Esophagus mucosa (tissue), 1 donor: ENCODE measurements around the gene SCAMP2. TPM values are rescaled to one million over a fixed set of nuclear protein-coding genes. Genes with fewer than 3 reads are reported as not detected.

Experiments used
- ATAC-seq: fragments of 200-7000 bp; cut with Tn5 transposase; one replicate; pipeline ENCODE4 v1.9.1; 2020
- total RNA-seq: library from RNA; stranded (reverse); gene quantifications from one replicate; pipeline ENCODE4 v1.2.4, GENCODE V29; 2023
- donor health status: DM: yes; HTN: yes; CAD: no.

The SCAMP2 gene
- total RNA-seq, 1 donor from 2014 or later = 102 TPM

GRCh38 chr15:74857671-74858368, 15.3 kb downstream of the SCAMP2 start:
- no peak for ATAC-seq

GRCh38 chr15:74857082-74857655, 16.0 kb downstream of the SCAMP2 start:
- ATAC-seq = peak; percentile 23

- no peak for ATAC-seq
Measured at GRCh38 chr15:74856537-74856936, 16.6 kb downstream of the SCAMP2 start.

GRCh38 chr15:74855857-74856256, 17.3 kb downstream of the SCAMP2 start:
- ATAC-seq = peak; percentile 30

GRCh38 chr15:74854453-74855022, 18.6 kb downstream of the SCAMP2 start:
- ATAC-seq = no peak

- no peak for ATAC-seq
Measured at GRCh38 chr15:74851960-74852359, 21.2 kb downstream of the SCAMP2 start.

- no peak for ATAC-seq
Measured at GRCh38 chr15:74850393-74850792, 22.8 kb downstream of the SCAMP2 start.

GRCh38 chr15:74847432-74847831, 25.7 kb downstream of the SCAMP2 start:
- ATAC-seq = no peak

- no peak for ATAC-seq
Measured at GRCh38 chr15:74845581-74845980, 27.6 kb downstream of the SCAMP2 start.

- no peak for ATAC-seq
Measured at GRCh38 chr15:74845208-74845568, 28.0 kb downstream of the SCAMP2 start.

- no peak for ATAC-seq
Measured at GRCh38 chr15:74844319-74845207, 28.6 kb downstream of the SCAMP2 start.

GRCh38 chr15:74843891-74844299, 29.3 kb downstream of the SCAMP2 start:
- peak; percentile 20 for ATAC-seq

- ATAC-seq = no peak
Measured at GRCh38 chr15:74843445-74843828, 29.7 kb downstream of the SCAMP2 start.

- peak; percentile 89 for ATAC-seq
Measured at GRCh38 chr15:74842581-74843444, 30.4 kb downstream of the SCAMP2 start, which contains the start of gene ULK3. Gene ULK3, minus strand, starts transcription at chr15:74843156. Its CDS starts 51 bp downstream, at chr15:74843105.

GRCh38 chr15:74841891-74842373, 31.2 kb downstream of the SCAMP2 start:
- no peak for ATAC-seq

- no peak for ATAC-seq
Measured at GRCh38 chr15:74840851-74841775, 32.1 kb downstream of the SCAMP2 start.

- ATAC-seq = no peak
Measured at GRCh38 chr15:74839526-74840395, 33.4 kb downstream of the SCAMP2 start.

- ATAC-seq = no peak
Measured at GRCh38 chr15:74838746-74839525, 34.2 kb downstream of the SCAMP2 start.

- no peak for ATAC-seq
Measured at GRCh38 chr15:74838137-74838516, 35.0 kb downstream of the SCAMP2 start.
